Tibial artery (tissue), 4 donors: ENCODE measurements around the gene INSYN2A.

Source experiments
- DNase-seq, 2 donors: peaks; one replicate each; pipeline ENCODE4 v3.0.0-alpha.2; 2019
- H3K27ac ChIP-seq, 2 donors: fragments of 200-600 bp; sonication (generic) in 1 of 2; 1 replicate in 1 of 2; 2 replicates in 1 of 2; pipeline ENCODE4 v1.5.1; 2018 to 2019; ENCODE audit warnings: mild to moderate bottlenecking in 1 of 2
- H3K27me3 ChIP-seq, 2 donors: fragments of 200-600 bp; sonication (generic) in 1 of 2; one replicate each; pipeline versions ENCODE4 v1.5.1 to v1.6.0; 2016 to 2019
- H3K36me3 ChIP-seq, 3 donors: fragments of 200-600 bp; sonication (generic) in 2 of 3; one replicate each; pipeline ENCODE4 v1.5.1; 2016 to 2019; ENCODE audit warnings: mild to moderate bottlenecking in 2 of 3
- H3K4me1 ChIP-seq, 4 donors: fragments of 200-600 bp; sonication (generic) in 2 of 4; 1 replicate in 3 of 4; 2 replicates in 1 of 4; pipeline ENCODE4 v1.5.1; 2016 to 2019
- H3K4me3 ChIP-seq, 2 donors: fragments of 200-600 bp; sonication (generic) in 1 of 2; 1 replicate in 1 of 2; 2 replicates in 1 of 2; pipeline ENCODE4 v1.5.1; 2018 to 2019; ENCODE audit warnings: mild to moderate bottlenecking in 2 of 2
- H3K9me3 ChIP-seq, 3 donors: fragments of 200-600 bp; sonication (generic) in 1 of 3; one replicate each; pipeline ENCODE4 v1.5.1; 2016 to 2019
- CTCF ChIP-seq, 2 experiments: fragments of 200-600 bp in 1 of 2; fragments of 450-650 bp in 1 of 2; IDR thresholded peaks; one replicate each; pipeline ENCODE4 v1.5.1; 2017 to 2019; ENCODE audit warnings: antibody characterized with exemption in 2 of 2, mild to moderate bottlenecking in 1 of 2, moderate library complexity in 1 of 2
- intact Hi-C: fragments of 100-400 bp; cut with DNase I; formaldehyde crosslinking; loops from one replicate; pipeline ENCODE4 v1.15.0; 2023; ENCODE audit warnings: low total_unique reads

INSYN2A gene

GRCh38 chr10:127234306-127234800, 38.0 kb upstream of the INSYN2A start:
- Histone ChIP-seq H3K4me1 (no peaks in the 10 kb centered on the region), H3K27me3 (no peaks in the 10 kb centered on the region), H3K36me3 (no peaks in the 10 kb centered on the region), H3K27ac (no peak overlapping the region), H3K4me3 (no peak overlapping the region), H3K9me3 (no peaks in the 10 kb centered on the region)
- intact Hi-C loops = no loop called here
- DNase-seq = no peak
- no peak for TF ChIP-seq CTCF (IDR thresholded peaks at IDR 0.05)

DNA sequence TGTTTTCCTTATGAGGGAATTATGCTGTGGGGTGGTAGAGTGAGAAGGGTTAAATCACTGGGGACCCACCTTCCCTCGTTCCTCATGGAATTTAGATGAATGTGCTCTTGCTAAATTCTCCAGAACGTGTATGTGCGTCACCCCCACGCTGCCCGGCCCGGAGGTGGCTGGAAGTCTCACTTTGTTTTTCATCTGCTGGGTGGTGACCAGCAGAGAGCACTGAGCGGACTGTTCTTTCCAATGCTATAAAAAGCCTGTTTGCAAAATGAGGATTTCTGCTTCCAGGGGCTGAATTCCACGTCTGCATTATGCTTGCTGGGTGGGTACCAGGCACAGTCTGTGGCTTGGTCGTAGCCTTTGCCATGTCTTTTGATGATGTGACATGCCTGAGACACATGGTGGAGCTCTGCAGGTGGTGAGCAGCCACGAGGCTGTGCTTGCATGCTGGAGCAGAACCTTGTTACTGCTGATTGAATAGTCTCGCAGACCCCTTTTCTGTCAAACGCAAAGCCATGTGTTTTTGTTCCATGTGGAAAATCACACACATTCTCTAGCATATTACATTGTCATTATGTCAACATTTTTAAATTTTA, 31.9 kb upstream of the INSYN2A start:
- H3K4me3 ChIP-seq = no peak overlapping the region
- intact Hi-C loops = no loop called here
- peak overlapping the region in 1 of 2 donors; percentile 34 for H3K27ac ChIP-seq
- no peak for TF ChIP-seq CTCF (IDR thresholded peaks at IDR 0.05)
- DNase-seq = peak; percentile 50 to 75
- H3K9me3 ChIP-seq = no peaks in the 10 kb centered on the region
- peaks cover 0 to 19% (median 6%) of the 10 kb centered on the region in 4 donors for H3K4me1 ChIP-seq
- no peaks in the 10 kb centered on the region for H3K36me3 ChIP-seq
- no peaks in the 10 kb centered on the region for H3K27me3 ChIP-seq

GRCh38 chr10:127227663-127228062, 31.3 kb upstream of the INSYN2A start:
- TF ChIP-seq CTCF (IDR thresholded peaks at IDR 0.05) = no peak
- no peak for DNase-seq
- H3K4me3 ChIP-seq = no peak overlapping the region
- H3K27me3 ChIP-seq = no peaks in the 10 kb centered on the region
- intact Hi-C loops = no loop called here
- peak overlapping the region in 1 of 2 donors; percentile 30 for H3K27ac ChIP-seq
- no peaks in the 10 kb centered on the region for H3K9me3 ChIP-seq
- H3K4me1 ChIP-seq = peaks cover 0 to 19% (median 6%) of the 10 kb centered on the region in 4 donors
- no peaks in the 10 kb centered on the region for H3K36me3 ChIP-seq

GRCh38 chr10:127227027-127227426, 30.6 kb upstream of the INSYN2A start:
- intact Hi-C loops = no loop called here
- no peak for TF ChIP-seq CTCF (IDR thresholded peaks at IDR 0.05)
- DNase-seq = no peak

GRCh38 chr10:127221281-127221680, 24.9 kb upstream of the INSYN2A start:
- Histone ChIP-seq H3K9me3 (no peaks in the 10 kb centered on the region), H3K27me3 (no peaks in the 10 kb centered on the region), H3K36me3 (no peaks in the 10 kb centered on the region), H3K4me1 (no peaks in the 10 kb centered on the region), H3K27ac (no peak overlapping the region), H3K4me3 (no peak overlapping the region)
- no peak for DNase-seq
- TF ChIP-seq CTCF (IDR thresholded peaks at IDR 0.05) = no peak
- intact Hi-C loops = no loop called here

More at GRCh38 chr10:127227027-127227426, 30.6 kb upstream of the INSYN2A start:
- Histone ChIP-seq H3K4me1 (peaks cover 0 to 19% (median 6%) of the 10 kb centered on the region in 4 donors), H3K27me3 (no peaks in the 10 kb centered on the region), H3K9me3 (no peaks in the 10 kb centered on the region), H3K36me3 (no peaks in the 10 kb centered on the region), H3K27ac (peak overlapping the region in 1 of 2 donors; percentile 30), H3K4me3 (no peak overlapping the region)
